Activated T-cell treated with anti-CD3 and anti-CD28 coated beads, Interleukin-2, amount 50 U/mL, for 24 hours (primary cell): ENCODE results near the gene HOXA6.

Experiments
- DNase-seq: peaks from one replicate; pipeline ENCODE4 v3.0.0-alpha.2; 2020
- H3K27ac Mint-ChIP-seq: 2 replicates; pipeline ENCODE4 v1.8.0; 2020; ENCODE audit warnings: mild to moderate bottlenecking, mixed read lengths
- H3K27me3 Mint-ChIP-seq: 2 replicates; pipeline ENCODE4 v1.8.0; 2020; ENCODE audit warnings: mixed read lengths
- H3K36me3 Mint-ChIP-seq: 2 replicates; pipeline ENCODE4 v1.8.0; 2020; ENCODE audit warnings: low read depth, mixed read lengths
- H3K4me1 Mint-ChIP-seq: 2 replicates; pipeline ENCODE4 v1.8.0; 2020; ENCODE audit warnings: low read depth, mixed read lengths
- H3K4me3 Mint-ChIP-seq: 2 replicates; pipeline ENCODE4 v1.8.0; 2020; ENCODE audit warnings: mild to moderate bottlenecking, moderate library complexity, mixed read lengths
- H3K9me3 Mint-ChIP-seq: 2 replicates; pipeline ENCODE4 v1.8.0; 2020; ENCODE audit warnings: mixed read lengths

HOXA6 gene

DNA sequence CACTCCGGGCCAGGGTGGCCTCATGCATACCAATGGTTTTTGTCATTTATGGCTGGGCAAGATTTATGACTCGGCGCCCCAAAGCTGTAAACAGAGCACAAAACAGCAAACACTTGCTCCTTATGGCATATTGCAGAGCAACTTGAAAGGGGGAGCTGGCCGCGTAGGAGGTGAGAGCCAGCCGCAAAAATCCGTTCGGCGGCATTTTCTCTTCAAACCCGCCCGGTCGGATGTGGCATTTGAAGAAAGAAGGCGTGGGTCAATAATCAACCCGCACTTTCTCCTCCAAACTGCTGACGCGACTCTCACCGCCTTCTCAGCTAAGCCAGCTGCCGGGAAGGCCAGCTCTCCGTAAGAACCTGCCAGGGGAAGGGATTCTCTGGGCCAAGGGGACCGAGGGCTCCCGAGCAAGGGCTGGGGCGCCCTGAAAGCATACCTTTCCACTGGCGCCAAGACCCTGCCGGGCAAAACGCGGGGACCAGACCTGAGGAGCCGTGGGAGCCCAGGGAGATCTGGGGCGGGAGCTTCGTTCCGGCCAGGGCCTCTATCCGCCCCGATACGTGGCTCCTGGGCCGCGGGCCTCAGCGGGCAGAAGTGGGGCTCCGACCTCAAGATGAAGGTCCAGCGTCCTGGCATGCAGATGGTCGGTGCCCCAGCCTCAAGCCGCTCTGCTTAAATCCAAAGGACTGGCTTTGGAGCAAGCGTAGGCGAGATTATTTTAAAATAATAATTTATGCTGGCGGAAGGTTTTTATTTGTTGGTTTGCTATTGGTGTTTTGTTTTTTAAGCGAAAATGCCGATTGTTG is 32.1 kb downstream of the HOXA6 start:
- Mint-ChIP-seq H3K4me3 (no peak overlapping the region), H3K27me3 (peaks cover 37% of the 10 kb centered on the region), H3K27ac (no peak overlapping the region), H3K9me3 (no peaks in the 10 kb centered on the region), H3K4me1 (no peaks in the 10 kb centered on the region), H3K36me3 (no peaks in the 10 kb centered on the region)
- DNase-seq, result no peak

DNA sequence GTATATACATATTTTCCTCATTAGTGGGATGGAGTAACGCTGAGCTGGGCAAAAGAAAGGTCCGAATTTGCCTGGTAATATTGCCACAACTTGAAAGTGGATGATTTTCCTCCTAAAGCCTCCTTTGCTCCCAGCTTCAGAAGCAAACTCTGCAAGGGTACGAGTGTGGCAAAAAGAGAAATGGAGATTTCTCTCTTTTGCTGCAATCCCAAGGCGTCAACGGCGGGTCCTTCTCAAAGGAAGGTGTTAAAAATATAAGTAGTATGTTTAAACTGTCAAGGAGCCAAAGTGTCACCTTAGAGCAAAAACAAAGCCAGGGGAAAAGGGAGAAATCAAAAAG is 32.7 kb downstream of the HOXA6 start:
- Mint-ChIP-seq H3K27me3 (peaks cover 39% of the 10 kb centered on the region), H3K9me3 (no peaks in the 10 kb centered on the region), H3K27ac (no peak overlapping the region), H3K36me3 (no peaks in the 10 kb centered on the region), H3K4me3 (no peak overlapping the region), H3K4me1 (no peaks in the 10 kb centered on the region)
- no peak for DNase-seq

- no peak for DNase-seq
- Mint-ChIP-seq H3K4me3 (no peak overlapping the region), H3K27ac (no peak overlapping the region), H3K9me3 (no peaks in the 10 kb centered on the region), H3K36me3 (no peaks in the 10 kb centered on the region), H3K4me1 (no peaks in the 10 kb centered on the region), H3K27me3 (peaks cover 44% of the 10 kb centered on the region)
These were observed 33.4 kb downstream of the HOXA6 start for GRCh38 chr7:27113991-27114769.

DNA sequence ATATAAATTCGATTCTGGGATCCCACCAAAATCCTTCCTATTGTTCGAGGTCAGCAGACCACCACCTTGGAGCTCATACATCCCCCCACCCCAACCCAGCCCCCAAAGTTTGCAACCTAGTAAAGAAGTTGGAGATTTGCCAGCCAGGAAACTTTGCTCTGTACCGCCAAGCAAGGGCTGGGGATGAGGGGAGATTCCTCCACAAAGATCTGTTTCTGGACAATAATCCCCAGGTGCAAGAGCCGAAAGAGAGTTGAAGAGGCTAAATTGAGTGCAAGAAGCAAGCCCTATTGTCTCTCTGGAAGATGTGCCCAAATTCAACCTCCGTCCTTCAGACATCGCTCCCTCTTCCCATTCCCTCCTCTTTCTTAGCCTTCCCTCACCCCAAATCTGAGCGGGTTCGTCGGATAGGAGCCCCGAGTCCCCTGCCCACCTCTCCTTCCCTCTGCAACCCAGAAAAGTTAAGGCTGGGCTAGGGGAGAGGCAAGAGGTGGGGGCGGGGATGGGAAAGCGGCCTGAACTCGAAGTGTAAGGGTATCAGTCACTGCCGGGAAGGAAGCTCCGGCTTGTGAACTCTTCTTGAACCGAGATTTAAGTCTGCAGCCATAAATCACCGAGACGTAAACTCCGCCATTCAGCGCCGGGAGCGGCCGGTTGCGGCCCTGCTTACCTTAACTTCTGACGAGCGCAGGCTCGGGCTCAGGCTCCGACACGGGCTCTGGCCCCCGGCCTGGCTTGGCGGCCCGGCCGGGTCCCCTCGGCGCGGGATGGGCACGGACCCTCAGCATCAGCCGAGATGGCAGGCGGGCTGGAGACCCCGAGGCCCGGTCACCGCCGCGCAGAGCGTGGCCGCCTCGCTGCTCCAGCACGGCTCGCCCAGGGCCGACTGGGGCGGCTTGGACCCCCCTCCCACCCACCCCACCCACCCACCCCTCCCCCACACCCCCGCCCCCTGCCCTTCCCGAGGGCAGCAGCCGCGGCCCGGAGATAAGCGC is 34.3 kb downstream of the HOXA6 start:
- peaks cover 42% of the 10 kb centered on the region for H3K27me3 Mint-ChIP-seq
- no peak for DNase-seq
- no peak overlapping the region for H3K4me3 Mint-ChIP-seq
- no peak overlapping the region for H3K27ac Mint-ChIP-seq
- H3K4me1 Mint-ChIP-seq, result no peaks in the 10 kb centered on the region
- H3K9me3 Mint-ChIP-seq, result no peaks in the 10 kb centered on the region
- no peaks in the 10 kb centered on the region for H3K36me3 Mint-ChIP-seq

DNA sequence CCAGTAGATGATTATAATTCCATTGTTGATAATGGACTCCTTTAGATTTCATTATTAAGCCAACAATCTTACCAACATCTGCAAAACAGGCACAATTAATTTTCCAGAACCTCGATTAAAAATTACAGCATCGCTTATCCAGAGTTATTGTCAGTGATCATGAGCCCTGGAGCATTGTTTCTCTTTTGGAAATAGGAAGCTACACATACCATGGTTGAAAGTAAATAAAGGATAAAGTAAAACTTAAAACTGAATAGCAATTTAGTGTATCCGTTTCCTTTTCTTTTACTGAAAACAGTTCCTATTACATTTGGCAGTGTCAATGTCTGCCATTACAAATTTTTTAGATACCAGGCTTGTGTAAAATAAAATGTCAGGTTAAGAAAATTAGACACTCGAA is 35.2 kb downstream of the HOXA6 start:
- no peaks in the 10 kb centered on the region for H3K36me3 Mint-ChIP-seq
- no peak overlapping the region for H3K4me3 Mint-ChIP-seq
- DNase-seq, result no peak
- H3K9me3 Mint-ChIP-seq, result no peaks in the 10 kb centered on the region
- H3K27ac Mint-ChIP-seq, result no peak overlapping the region
- no peaks in the 10 kb centered on the region for H3K4me1 Mint-ChIP-seq
- peaks cover 36% of the 10 kb centered on the region for H3K27me3 Mint-ChIP-seq

GRCh38 chr7:27111751-27112277 is 35.8 kb downstream of the HOXA6 start:
- H3K27ac Mint-ChIP-seq, result no peak overlapping the region
- no peaks in the 10 kb centered on the region for H3K9me3 Mint-ChIP-seq
- no peaks in the 10 kb centered on the region for H3K36me3 Mint-ChIP-seq
- peaks cover 36% of the 10 kb centered on the region for H3K27me3 Mint-ChIP-seq
- no peak for DNase-seq
- no peak overlapping the region for H3K4me3 Mint-ChIP-seq
- H3K4me1 Mint-ChIP-seq, result no peaks in the 10 kb centered on the region

DNA sequence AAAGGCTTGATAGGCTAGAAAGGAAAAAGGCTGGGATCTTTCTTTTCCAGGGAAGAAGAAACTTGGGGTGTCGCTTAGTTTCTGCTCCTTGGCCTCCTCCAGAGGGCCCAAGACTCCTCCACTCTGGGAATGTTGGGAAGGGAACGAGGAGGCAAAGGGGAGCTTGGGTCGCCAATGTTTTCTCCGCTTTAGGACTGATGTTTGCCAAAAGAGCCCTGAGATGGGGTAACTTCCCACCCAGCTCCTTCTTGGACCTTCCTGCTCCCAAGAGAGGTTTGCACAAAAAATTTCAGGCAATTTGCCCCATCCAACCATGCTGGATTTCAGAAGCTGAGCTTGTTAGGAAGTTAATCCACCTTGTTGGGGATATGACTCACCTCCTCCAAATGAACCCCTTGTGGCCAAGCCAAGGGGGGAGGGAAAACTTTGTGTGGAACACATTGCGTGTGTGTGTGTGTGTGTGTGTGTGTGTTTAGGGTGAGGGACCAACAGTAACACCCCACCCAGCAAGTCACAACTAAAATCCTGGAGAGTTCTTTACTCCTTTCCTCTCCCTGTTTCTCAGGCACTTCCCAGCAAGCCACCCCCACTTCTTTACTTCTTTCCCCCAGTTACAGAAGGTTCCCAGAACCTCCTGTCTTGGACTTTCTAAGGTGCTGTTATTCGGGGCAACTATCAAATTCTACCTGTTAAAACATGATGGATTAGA is 36.4 kb downstream of the HOXA6 start:
- DNase-seq, result no peak
- H3K27me3 Mint-ChIP-seq, result peaks cover 32% of the 10 kb centered on the region
- no peak overlapping the region for H3K27ac Mint-ChIP-seq
- H3K4me1 Mint-ChIP-seq, result no peaks in the 10 kb centered on the region
- no peaks in the 10 kb centered on the region for H3K9me3 Mint-ChIP-seq
- H3K4me3 Mint-ChIP-seq, result no peak overlapping the region
- no peaks in the 10 kb centered on the region for H3K36me3 Mint-ChIP-seq

DNA sequence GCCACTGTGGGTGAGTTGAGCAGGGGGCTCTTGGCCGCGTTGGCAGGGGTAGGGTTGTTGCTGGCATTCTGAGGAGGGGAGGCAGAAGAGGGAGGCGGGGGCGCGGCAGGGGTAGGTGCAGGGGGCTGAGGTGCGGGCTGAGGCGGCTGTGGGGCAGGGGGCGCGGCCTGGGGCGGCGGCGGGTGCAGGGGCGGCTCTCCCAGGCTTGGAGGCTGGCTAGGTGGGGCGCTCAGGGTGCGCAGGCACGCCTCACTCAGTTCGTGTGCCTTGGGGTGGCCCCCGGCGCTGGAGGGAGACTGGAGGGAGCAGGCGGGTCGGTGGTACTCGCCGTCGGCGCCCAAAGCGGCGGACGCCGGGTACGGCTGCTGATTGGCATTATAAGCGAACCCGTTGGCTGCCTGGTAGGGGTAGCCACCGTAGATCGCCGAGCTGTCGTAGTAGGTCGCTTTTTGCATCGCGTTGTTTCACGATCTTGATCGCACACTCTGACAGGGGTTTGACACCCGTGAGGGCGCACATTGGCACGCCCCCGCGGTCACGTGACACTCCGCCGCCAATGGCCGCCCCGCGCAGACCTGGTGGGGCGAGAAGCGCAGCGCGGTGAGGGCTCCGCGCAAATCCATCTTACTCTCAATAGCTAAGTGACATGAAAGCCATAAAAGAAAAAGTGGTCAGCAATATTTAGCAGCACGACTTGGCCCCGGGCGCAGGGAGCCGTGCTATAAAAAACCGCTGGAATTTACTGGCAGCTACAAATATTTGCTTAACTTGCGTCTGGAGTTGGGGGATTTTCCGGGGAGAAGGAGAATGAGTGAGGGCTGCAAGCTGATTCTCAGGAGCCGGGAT is 37.2 kb downstream of the HOXA6 start:
- Mint-ChIP-seq H3K36me3 (no peaks in the 10 kb centered on the region), H3K27me3 (peaks cover 37% of the 10 kb centered on the region), H3K9me3 (no peaks in the 10 kb centered on the region), H3K4me3 (no peak overlapping the region), H3K27ac (no peak overlapping the region), H3K4me1 (no peaks in the 10 kb centered on the region)
- DNase-seq, result no peak

DNA sequence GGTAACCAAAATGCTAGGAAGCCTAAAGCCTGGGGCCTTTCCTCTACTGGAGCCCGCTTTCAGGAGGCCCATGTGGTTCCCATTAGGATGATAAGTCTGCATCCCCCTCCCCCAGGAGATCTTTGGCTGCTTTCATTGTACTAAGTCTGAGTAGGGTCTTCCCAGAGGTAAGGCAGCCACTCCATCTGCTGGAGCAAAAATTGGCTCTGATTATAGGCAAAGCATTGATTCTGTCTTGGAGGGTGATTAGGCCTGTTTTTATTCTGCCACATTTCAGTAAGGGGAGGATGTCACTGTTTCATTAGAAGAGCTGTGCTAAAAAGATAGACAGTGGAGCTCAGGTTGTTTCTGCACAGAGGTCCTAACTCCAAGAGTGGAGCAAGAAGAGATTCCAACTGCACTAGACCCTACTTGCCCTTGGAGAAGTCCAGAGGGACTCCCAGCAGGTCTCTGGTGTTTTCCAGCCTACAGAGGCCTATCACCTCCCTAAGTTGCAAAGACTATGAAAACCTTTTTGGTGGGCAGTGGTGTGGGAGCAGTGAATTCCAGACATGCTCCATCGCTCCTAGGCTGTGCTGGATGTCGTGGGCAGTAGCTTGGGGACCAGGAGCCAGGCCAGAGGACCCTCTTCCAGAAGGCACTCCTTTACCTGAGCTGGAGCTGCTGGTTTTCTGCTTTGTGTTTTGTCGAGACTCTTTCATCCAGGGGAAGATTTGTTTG is 37.9 kb downstream of the HOXA6 start:
- H3K4me3 Mint-ChIP-seq, result no peak overlapping the region
- H3K36me3 Mint-ChIP-seq, result no peaks in the 10 kb centered on the region
- H3K4me1 Mint-ChIP-seq, result no peaks in the 10 kb centered on the region
- H3K27ac Mint-ChIP-seq, result no peak overlapping the region
- peaks cover 44% of the 10 kb centered on the region for H3K27me3 Mint-ChIP-seq
- DNase-seq, result no peak
- no peaks in the 10 kb centered on the region for H3K9me3 Mint-ChIP-seq

- no peak overlapping the region for H3K4me3 Mint-ChIP-seq
- DNase-seq, result no peak
- no peak overlapping the region for H3K27ac Mint-ChIP-seq
- H3K4me1 Mint-ChIP-seq, result peaks cover 2% of the 10 kb centered on the region
- H3K9me3 Mint-ChIP-seq, result no peaks in the 10 kb centered on the region
- peaks cover 50% of the 10 kb centered on the region for H3K27me3 Mint-ChIP-seq
- H3K36me3 Mint-ChIP-seq, result no peaks in the 10 kb centered on the region
These were observed 39.0 kb downstream of the HOXA6 start for GRCh38 chr7:27108390-27109127.

GRCh38 chr7:27107391-27108381 is 39.9 kb downstream of the HOXA6 start:
- H3K4me3 Mint-ChIP-seq, result no peak overlapping the region
- DNase-seq, result no peak
- H3K27ac Mint-ChIP-seq, result no peak overlapping the region
- peaks cover 6% of the 10 kb centered on the region for H3K4me1 Mint-ChIP-seq
- no peaks in the 10 kb centered on the region for H3K9me3 Mint-ChIP-seq
- H3K36me3 Mint-ChIP-seq, result no peaks in the 10 kb centered on the region
- peaks cover 53% of the 10 kb centered on the region for H3K27me3 Mint-ChIP-seq
